SK-N-SH treated with all-trans-retinoic acid at 6 μM for 48 hours (cell line): Measurements from ENCODE around the gene ZNF124.

Experiments
- PATZ1 ChIP-seq: fragments of 250-450 bp; sonication (Bioruptor Pico); IDR thresholded peaks from 2 replicates; pipeline ENCODE4 v1.8.0; 2020; ENCODE audit warnings: mild to moderate bottlenecking, moderate library complexity, borderline replicate concordance
- TSHZ2 ChIP-seq: fragments of 250-450 bp; sonication (Bioruptor Pico); IDR thresholded peaks from 2 replicates; pipeline ENCODE4 v1.5.0; 2020; ENCODE audit warnings: mild to moderate bottlenecking, moderate library complexity

Gene ZNF124

GRCh38 chr1:247105966-247106365 is 65.9 kb downstream of the ZNF124 start (continued):
- TF ChIP-seq PATZ1 = no peak
- TF ChIP-seq TSHZ2 (CRISPR knock-in tag) = no peak
- TF ChIP-seq, all 23 proteins: peak for 0
